EH (cell line): ENCODE measurements around the gene SLC25A42.
"Not testable (repeated sequence)": the region's sequence is repeated elsewhere in the genome, so short reads cannot be mapped to it uniquely, and the experiment has no call there.

Source experiments
- DNase-seq: peaks from one replicate; pipeline ENCODE4 v3.0.0-alpha.2; 2015; ENCODE audit warnings: low read depth

SLC25A42 gene

GRCh38 chr19:19068659-19069654, 5.2 kb downstream of the SLC25A42 start:
- no peak for DNase-seq

DNA sequence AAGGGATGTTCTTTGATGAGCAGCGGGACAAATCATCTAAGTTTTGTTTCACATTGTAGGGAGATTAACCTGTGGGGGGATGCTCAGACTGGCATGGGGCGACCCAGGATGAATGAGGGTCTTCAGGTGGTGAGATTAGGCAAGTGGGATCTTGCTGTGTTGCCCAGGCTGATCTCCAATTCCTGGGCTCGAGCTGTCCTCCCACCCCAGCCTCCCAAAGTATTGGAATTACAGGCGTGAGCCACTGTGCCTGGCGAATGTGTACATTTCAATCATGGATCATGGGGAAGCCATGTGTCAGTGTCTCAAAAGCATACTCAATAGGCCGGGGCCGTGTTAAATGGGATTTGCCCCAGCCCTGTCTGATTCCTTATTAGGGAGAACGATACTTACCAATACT, 8.1 kb downstream of the SLC25A42 start:
- no peak for DNase-seq

DNA sequence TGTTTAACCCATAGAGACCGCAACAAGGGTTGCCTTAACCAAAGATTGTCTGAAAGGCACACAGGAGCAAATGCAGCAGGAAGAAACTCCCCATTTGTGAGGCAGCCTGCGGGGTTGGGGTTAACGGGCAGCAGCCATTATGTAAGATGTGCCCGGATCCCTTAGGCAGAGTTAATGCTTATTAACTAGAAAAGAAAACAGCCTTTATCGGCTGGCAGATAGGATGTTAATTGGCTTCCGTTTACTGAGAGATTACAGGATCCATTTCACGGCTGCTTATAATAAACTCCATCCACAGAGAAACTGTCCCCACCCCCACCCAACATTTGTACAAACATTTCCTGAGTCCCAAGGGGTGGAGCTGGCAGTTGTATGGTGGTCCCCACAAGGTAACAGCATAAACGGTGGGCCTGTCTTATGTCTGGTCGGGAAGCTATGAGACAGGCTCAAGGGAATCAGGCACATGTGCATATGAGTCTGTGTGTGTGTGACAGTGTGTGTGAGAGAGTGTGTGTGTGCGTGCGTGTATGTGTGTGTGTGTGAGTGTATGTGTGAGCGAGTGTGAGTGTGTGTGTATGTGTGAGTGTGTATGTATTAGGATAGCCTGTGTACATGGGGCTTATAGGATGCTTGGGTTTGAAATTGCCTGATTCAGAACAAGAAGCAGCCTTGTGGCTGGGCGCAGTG, 10.5 kb downstream of the SLC25A42 start:
- no peak for DNase-seq

DNA sequence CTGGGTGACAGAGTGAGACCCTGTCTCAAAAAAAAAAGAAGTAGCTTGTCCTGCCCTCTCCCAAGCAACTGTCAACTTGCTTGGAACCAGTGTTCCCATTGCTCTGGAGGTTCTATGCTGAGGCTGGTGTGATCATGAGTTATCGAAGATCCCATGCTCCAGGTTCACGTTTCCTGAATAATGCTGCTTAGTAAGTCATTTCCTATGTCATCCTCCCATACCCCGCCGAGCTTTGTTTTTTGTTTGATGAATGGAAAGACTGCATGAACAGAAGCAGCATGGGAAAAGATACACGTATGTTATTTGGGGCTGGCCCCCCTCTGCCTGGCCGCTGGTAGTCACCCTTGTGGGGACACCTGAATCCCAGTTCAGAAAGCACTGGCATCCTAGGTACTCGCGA, 11.3 kb downstream of the SLC25A42 start:
- DNase-seq, result no peak

DNA sequence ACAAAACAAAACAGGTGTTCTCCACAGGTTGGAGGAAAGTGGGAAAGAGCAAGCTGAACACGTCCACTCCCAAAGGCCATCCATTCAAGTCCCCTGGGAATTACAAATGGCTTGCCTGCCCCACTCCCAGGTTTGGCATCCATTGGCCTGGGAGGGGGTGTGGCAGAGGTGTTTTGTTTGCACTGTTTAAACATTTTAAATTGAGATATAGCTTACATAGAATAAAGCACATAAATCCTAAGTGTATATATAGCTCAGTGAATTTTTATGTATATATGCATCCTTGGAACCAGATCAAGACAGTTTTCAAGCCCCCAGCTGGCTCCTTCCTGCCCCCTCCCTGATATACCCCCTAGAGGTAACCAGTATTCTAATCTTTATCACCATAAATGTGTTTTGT, 12.7 kb downstream of the SLC25A42 start:
- no peak for DNase-seq

DNA sequence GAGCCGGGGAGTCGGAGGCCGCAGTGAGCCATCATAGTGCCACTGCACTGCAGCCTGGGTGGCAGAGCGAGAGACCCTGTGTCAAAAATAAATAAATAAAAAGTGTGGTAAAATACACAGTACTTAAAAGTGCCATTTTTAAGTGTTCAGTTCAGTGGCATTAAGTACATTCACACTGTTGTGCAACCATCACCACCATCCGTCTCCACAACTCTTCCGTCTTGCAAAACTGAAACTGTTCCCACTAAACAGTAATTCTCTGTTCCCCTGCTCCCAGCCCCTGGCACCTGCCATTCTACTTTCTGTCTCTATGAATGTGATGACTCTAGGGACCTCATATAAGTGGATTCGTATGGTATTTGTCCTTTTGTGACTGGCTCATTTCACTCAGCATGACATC, 13.3 kb downstream of the SLC25A42 start:
- no peak for DNase-seq

DNA sequence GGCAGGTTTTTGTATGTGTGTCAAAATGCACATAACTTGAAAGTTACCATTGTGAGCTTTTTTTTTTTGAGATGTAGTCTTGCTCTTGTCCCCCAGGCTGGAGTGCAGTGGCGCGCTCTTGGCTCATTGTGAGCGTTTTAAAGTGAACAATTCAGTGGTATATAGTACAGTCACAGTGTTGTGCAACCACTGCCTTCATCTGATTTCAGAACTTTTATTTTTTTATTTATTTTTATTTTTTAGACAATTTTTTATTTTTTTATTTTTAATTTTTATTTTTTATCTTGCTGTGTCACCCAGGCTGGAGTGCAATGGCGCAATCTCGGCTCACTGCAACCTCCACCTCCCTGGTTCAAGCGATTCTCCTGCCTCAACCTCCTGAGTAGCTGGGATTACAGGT, 15.0 kb downstream of the SLC25A42 start:
- DNase-seq, result no peak

DNA sequence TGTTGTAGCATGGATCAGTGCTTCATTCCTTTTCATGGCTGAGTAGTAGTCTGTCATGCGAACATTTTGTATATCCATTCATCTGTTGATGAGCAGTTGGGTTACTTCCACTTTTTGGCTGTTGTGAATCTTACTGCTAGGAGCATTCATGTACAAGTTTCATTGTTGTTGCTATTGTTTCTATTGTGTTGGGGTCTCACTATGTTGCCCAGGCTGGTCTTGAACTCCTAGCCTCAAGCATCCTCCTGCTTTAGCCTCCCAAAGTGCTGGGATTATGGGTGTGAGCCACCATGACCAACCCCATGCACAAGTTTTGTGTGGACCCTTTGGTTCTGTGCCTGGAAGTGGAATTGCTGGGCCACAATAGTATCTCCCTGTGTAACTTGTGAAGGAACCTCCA, 15.8 kb downstream of the SLC25A42 start:
- no peak for DNase-seq

GRCh38 chr19:19081642-19082151, 17.9 kb downstream of the SLC25A42 start:
- DNase-seq, result peak; percentile 9

DNA sequence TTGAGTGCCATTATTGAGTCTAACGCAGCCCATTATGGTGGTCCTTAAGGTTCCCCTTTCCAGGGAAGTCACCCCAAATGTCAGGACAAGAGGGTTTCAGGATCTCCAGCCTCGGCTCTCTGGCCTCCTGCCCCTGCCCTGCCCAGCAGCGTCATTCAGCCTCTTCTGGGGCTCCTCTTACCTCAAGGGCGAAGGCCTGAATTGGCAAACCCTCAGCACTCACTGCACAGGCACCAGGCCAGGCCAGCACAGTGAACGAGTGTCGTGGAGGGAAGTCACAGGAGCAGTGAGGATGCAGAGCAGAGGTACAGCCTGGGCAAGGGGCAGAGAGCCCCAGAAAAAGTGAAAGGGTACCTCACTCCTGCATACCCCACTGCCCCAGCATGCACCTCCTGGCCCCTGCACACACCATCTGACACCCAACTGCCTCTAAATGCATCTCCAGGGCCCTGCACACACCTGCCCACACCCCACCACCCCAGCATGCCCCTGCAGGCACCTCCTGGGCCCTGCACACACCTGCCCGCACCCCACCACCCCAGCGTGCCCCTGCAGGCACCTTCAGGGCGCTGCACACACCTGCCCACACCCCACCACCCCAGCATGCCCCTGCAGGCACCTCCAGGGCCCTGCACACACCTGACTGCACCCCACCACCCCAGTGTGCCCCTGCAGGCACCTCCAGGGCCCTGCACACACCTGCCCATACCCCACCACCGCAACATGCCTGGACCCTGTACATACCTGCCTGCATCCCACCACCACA, 19.8 kb downstream of the SLC25A42 start:
- no peak for DNase-seq

DNA sequence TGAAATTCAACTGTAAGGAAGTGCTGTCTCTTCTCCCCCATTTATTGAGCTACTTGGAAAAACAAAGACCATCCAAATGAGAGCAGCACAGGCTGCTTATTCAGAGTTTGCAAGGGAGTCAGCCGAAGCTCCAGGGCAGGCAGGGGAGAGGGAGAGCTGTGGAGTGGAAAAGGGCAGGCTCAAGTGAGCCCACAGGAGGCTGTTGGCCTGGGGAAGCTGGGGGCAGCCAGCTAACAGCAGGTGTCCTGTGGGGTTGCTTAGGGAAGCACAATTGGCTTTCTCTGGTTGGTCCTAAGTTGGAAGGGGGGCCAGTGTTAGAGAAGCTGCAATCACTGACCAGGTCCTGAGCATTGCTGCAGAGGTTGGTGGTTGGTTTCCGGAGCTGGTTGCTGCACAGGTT, 23.9 kb downstream of the SLC25A42 start:
- DNase-seq, result no peak

DNA sequence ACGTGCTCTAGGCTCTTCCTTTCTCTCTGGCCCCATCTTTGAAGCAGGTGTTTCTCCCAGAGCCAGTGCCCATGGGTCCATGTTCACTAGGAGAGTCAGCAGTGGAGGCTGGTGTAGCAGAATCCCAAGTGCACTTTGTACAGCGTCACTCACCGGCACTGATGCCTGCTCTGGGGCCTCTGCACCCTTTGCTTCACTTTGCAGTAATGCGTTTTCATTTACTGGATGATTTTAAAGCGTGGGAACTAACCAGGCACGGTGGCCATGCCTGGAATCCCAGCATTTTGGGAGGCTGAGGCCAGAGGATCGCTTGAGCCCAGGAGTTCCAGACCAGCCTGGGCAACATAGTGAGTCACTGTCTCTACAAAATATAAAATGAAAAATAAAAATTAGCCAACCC, 30.7 kb downstream of the SLC25A42 start:
- no peak for DNase-seq

DNA sequence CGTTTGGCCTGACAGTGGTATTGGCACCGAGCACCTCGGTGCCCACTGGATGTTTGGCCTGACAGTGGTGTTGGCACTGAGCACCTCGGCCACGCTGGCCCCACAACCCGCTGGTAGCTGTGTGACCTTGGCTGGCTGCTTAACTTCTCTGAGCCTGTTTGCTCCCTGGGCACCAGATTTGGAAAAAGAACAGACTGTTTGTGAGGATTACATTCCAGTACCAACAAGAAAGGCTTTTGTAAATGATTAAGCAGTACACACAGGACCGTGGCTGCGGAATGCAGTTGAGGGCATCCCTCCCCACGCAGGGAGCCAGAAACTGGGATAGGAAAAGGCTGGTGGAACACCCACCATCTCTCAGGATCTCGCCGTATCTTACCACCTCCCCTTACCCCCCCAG, 31.9 kb downstream of the SLC25A42 start:
- no peak for DNase-seq

GRCh38 chr19:19096641-19097627, 33.1 kb downstream of the SLC25A42 start:
- no peak for DNase-seq

GRCh38 chr19:19098084-19098702, 34.4 kb downstream of the SLC25A42 start:
- no peak for DNase-seq

- DNase-seq, result no peak
Observed at GRCh38 chr19:19098703-19099632, 35.2 kb downstream of the SLC25A42 start.

DNA sequence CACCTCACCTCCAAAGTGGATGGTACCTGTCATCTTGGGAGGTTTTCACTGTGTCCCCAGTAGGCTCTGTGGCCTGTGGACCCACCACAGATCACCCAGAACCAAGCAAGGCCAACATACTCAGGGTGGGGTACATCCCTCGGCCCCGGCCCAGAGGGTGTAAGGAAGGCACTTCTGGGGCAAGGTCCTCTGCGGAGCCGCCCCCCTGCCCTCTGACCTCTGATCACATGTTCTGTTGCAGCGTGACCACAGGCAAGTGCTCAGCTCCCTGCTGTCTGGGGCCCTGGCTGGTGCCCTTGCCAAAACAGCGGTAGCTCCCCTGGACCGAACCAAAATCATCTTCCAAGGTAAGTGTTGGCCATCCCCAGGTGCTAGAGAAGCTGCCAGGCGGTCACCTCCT, 37.7 kb downstream of the SLC25A42 start:
- DNase-seq, result no peak

- DNase-seq, result not testable (repeated sequence)
Observed at GRCh38 chr19:19102566-19102965, 38.8 kb downstream of the SLC25A42 start.

- no peak for DNase-seq
Observed at GRCh38 chr19:19103167-19103566, 39.4 kb downstream of the SLC25A42 start.
